Thyroid gland (tissue), 4 donors: ENCODE results near the gene ADGRB3.

Experiments used
- POLR2A ChIP-seq, 2 donors: fragments of 450-650 bp; IDR thresholded peaks; one replicate each; pipeline ENCODE4 v1.6.1; 2017; ENCODE audit warnings: antibody characterized with exemption in 2 of 2, mild to moderate bottlenecking in 2 of 2, moderate library complexity in 1 of 2
- TF ChIP-seq, protein P1 (sequence below), 6 experiments: fragments of 200-600 bp in 3 of 6; fragments of 450-650 bp in 3 of 6; sonication (generic) in 3 of 6; IDR thresholded peaks; one replicate each; pipeline ENCODE4 v1.5.1; 2016 to 2019; ENCODE audit warnings: antibody characterized with exemption in 6 of 6, mild to moderate bottlenecking in 2 of 6, inconsistent platforms in 1 of 6, moderate library complexity in 1 of 6

- TF ChIP-seq, protein P1, sequence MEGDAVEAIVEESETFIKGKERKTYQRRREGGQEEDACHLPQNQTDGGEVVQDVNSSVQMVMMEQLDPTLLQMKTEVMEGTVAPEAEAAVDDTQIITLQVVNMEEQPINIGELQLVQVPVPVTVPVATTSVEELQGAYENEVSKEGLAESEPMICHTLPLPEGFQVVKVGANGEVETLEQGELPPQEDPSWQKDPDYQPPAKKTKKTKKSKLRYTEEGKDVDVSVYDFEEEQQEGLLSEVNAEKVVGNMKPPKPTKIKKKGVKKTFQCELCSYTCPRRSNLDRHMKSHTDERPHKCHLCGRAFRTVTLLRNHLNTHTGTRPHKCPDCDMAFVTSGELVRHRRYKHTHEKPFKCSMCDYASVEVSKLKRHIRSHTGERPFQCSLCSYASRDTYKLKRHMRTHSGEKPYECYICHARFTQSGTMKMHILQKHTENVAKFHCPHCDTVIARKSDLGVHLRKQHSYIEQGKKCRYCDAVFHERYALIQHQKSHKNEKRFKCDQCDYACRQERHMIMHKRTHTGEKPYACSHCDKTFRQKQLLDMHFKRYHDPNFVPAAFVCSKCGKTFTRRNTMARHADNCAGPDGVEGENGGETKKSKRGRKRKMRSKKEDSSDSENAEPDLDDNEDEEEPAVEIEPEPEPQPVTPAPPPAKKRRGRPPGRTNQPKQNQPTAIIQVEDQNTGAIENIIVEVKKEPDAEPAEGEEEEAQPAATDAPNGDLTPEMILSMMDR (IDR thresholded peaks at IDR 0.05) = no peak
- no peak for TF ChIP-seq POLR2A (IDR thresholded peaks at IDR 0.05)
These were observed 429.1 kb downstream of the ADGRB3 start for GRCh38 chr6:69064226-69064625.
